HG03135 (cell line): ENCODE measurements around the gene OR4K5.
"Not testable (repeated sequence)": the region's sequence is repeated elsewhere in the genome, so short reads cannot be mapped to it uniquely, and the experiment has no call there.

Source experiments
- ATAC-seq: cut with Tn5 transposase; IDR thresholded peaks from one replicate; pipeline ENCODE4 v1.9.1; 2021; ENCODE audit warnings: mild to moderate bottlenecking, moderate library complexity; ENCODE audit not compliant: unreplicated experiment

The OR4K5 gene, protein sequence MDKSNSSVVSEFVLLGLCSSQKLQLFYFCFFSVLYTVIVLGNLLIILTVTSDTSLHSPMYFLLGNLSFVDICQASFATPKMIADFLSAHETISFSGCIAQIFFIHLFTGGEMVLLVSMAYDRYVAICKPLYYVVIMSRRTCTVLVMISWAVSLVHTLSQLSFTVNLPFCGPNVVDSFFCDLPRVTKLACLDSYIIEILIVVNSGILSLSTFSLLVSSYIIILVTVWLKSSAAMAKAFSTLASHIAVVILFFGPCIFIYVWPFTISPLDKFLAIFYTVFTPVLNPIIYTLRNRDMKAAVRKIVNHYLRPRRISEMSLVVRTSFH

DNA sequence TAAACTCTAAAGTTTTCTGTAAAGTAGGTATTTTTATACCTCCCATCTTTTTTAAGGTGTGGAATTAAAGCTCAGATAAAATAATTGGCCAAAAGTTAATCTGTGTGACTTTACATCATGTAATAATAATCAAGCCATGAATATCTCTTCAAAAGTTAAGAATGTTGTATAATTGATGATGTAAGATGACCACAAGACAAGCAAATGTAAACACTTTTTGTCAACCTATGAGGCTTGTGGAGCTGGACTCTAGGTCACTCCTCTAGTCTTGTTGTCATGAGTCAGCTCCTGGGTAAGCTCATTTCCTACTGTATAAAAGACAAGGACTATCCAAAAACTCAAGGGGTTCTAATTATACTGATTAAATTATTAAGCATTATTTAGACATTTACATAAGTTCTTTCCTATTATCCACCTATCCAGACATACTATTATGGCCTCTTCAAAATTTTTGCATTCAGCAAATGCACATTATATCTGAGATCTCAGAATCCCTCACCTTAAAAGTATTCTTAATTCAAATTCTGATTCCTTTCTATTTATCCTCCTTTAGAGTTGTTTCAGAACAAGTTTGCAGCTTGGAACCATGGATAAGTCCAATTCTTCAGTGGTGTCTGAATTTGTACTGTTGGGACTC lies at the start of gene OR4K5:
Gene OR4K5 (plus strand): TSS at position 587 of the 637 bp plus-strand sequence. CDS start 0 bp downstream, at position 587.
- no peak for ATAC-seq

DNA sequence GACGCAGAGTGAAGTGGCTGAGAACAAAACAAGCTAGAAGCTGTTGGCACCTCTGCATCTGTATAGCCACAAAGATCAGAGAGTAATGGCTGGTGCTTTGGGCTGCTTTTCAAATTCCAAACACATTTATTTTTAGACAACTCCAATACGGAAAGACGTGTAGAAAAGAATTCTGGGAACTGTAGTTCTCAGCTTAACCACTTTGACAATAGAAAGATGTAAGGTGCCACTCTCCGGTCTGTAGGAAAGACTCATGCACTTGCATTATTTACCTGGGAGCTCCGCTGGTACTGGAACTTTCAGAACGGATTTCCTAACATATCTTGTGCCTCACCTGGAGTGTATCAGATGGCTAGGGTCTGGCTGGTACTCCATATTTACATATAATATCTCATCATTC lies 47.2 kb upstream of the OR4K5 start:
- ATAC-seq: no peak

DNA sequence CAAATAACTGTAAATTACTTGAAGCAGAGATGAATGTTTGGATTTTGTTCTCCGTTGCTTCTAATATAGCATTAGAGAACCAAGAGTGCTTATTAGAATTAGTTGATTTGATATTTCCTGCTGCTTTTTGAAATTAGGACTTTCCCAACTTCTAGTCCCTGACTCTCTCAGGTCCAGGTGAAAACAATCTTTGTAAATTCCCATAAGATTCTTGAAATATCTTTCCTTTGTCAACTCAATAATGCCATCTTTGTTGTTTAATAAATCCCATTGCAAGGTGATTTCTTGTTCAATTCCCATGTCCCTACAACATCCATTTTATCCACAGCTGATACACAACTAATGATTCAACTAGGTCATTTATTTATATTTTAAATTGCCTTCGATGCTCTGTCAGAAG lies 45.6 kb upstream of the OR4K5 start, which contains the start of gene OR4K2:
Gene OR4K2 (plus strand): TSS at position 301 of the 400 bp plus-strand sequence. CDS start 1,126 bp downstream, outside the sequence.
- ATAC-seq: no peak

GRCh38 chr14:19878029-19878642 lies 42.3 kb upstream of the OR4K5 start:
- no peak for ATAC-seq

DNA sequence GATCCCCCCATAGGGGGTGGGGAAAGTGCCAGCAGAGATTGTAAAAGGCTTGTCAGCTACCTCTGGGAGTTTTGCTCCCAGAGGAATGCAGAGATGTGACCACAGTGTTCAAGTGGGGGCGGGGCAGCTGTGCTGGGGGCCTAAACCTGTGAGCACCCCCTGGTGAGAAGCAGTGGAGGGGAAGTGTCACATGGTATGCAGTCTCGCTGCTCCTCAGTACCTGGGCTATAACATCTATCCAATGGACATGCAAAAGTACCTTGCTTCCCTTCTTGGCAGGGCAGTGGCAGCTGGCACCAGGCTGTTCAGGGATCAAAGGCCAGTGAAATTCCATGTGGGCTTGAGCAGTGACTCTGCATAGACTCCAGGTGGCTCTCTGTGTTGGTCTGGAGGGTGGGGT lies 25.1 kb upstream of the OR4K5 start:
- ATAC-seq: no peak

- no peak for ATAC-seq
Measured at GRCh38 chr14:19900999-19901398, 19.4 kb upstream of the OR4K5 start.

DNA sequence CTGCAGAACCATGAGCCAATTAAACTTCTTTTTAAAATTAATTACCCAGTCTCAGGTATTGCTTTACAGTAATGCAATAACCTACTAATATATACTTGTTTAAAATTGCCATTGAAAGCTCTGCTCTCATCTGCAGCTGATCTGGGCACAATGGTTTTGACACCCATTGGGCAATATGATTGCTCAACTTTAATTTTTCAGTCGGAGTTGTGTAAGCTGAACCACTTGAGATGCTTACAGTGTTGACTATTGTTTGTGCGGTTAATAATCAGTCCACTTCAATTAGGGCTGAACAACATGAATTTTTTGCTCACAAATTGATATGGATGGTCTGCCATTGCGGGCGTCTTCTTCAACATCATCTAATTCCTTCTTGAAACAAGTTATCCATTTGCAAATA lies 18.0 kb upstream of the OR4K5 start:
- ATAC-seq: no peak

DNA sequence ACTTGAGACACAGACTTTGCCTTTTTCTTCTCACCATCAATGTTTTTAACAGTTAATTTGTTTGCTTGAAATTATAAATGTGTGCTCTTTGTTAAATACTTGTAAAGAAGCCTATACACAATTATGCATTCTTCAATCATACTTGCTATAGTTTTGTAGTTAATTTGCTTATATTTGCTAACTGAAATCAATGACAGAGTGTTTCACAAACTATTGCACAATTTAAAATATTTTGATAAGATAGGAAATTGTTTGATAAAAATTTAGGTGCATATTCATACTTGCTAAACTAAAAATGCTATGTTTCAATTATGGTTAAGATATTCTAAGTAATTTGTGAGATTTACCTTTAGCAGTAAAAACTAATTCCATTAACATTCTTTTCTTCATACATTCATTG lies 13.7 kb upstream of the OR4K5 start:
- ATAC-seq: no peak

DNA sequence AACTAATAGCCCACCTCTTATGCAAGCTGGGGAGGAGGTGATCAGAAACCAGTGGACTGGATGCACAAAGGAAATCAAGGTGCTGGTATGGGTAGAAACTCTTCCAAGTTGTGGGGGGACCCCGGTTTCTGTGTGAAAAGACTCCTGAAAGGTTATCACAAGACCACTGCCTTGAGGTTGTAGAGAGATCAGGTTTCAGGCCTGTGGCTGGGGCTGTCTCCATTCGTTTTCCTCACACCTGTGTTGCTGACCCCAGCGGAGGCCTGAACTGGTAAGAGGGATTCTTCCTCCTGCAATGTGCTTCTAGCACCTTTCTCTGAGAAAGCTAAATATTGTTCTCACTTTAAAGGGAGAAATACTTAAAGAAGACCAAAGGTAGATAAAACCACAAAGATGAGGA lies 9.3 kb upstream of the OR4K5 start:
- no peak for ATAC-seq

DNA sequence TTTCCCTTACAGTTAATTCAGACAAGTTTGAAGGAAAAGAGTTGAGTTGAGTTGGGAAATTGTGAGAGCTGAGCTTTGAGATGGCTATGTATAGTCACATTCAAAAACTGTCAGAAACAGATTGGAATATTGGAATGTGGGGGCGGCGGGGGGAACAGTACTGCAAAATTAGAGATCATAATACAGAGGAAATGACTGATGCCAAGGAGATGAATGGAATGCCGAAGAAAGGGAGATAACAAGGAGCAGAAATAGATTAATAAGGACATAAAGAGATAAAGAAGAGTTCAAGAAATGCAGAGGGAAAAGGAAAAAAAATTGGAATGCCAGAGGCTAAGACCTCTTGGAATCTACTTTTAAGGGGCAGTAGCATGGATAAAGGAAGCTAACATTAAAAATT lies 3.2 kb upstream of the OR4K5 start:
- no peak for ATAC-seq

- ATAC-seq: no peak
Measured at GRCh38 chr14:19917955-19918518, 2.4 kb upstream of the OR4K5 start.

- no peak for ATAC-seq
Measured at GRCh38 chr14:19918553-19919264, 1.7 kb upstream of the OR4K5 start.

DNA sequence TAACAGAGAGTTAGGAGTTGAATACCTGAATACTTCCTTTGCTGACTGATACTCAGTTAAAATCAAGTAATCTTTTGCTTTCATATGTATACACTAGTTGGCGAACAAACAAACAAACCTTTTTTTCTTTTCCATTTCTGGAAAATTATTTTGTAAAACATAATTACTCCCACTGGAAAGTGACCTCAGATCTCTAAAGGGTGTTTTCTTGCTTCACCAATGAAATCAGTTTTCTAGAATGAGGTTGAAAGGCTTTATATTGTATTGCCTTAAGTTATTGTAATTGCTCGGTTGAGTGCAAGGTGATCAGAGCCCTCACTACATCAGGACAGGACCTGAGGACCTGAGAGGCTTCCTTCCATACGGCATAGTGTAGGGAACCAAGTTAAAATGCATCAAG lies 10.2 kb downstream of the OR4K5 start, which contains the start of gene OR4K1:
Gene OR4K1 (plus strand): TSS at position 301 of the 400 bp plus-strand sequence. CDS start 4,750 bp downstream, outside the sequence.
- ATAC-seq: no peak

- no peak for ATAC-seq
Measured at GRCh38 chr14:19941668-19942067, 21.3 kb downstream of the OR4K5 start.

DNA sequence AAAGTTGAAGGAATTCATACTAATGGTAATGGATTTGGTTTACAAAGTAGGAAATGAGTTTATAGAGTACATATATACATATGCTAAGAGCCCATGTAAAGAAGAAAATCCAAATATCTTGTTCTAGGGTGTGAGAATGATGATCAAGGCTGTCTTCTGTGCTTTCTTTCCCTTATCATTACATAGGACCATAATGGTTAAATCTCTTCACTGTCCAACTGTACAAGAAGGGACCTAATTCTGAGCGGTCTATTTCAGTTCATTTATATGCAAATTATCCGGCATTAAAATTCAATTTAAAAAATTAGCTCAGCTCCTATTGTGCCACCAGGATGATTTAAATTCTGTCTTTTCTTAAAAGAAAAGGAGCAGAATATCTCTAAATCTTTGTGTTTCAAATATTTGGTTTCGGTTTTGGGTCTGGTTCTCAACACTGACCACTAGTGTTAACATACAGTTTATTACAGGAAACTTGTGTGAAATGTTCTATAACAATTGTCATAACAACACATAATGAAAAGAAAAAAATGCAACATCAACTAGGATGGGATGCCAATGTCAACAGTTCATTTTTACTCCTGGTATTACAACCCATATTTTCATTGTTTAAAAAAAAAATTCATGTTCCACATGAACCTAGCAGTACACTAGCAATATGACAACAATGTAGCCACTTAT lies 27.1 kb downstream of the OR4K5 start:
- ATAC-seq: no peak

- ATAC-seq: no peak
Measured at GRCh38 chr14:19949218-19949617, 28.8 kb downstream of the OR4K5 start.

- not testable (repeated sequence) for ATAC-seq
Measured at GRCh38 chr14:19969735-19970134, 49.3 kb downstream of the OR4K5 start.
